Rectal smooth muscle tissue (tissue), 1 donor: ENCODE results near the gene TFF2.

Experiments
- H3K27ac ChIP-seq: one replicate; pipeline ENCODE4 v1.7.0; 2013; ENCODE audit warnings: low read depth, low read length, inconsistent platforms
- H3K27me3 ChIP-seq: one replicate; pipeline ENCODE4 v1.7.0; 2013; ENCODE audit warnings: low read length; ENCODE audit not compliant: control insufficient read depth, insufficient read depth
- H3K36me3 ChIP-seq: one replicate; pipeline ENCODE4 v1.7.0; 2013; ENCODE audit warnings: low read length; ENCODE audit not compliant: control insufficient read depth, insufficient read depth
- H3K4me1 ChIP-seq: one replicate; pipeline ENCODE4 v1.7.0; 2013; ENCODE audit warnings: low read length; ENCODE audit not compliant: control insufficient read depth, insufficient read depth
- H3K4me3 ChIP-seq: one replicate; pipeline ENCODE4 v1.7.0; 2013; ENCODE audit warnings: low read length
- H3K9ac ChIP-seq: one replicate; pipeline ENCODE4 v1.7.0; 2013; ENCODE audit warnings: low read length

The TFF2 gene

DNA sequence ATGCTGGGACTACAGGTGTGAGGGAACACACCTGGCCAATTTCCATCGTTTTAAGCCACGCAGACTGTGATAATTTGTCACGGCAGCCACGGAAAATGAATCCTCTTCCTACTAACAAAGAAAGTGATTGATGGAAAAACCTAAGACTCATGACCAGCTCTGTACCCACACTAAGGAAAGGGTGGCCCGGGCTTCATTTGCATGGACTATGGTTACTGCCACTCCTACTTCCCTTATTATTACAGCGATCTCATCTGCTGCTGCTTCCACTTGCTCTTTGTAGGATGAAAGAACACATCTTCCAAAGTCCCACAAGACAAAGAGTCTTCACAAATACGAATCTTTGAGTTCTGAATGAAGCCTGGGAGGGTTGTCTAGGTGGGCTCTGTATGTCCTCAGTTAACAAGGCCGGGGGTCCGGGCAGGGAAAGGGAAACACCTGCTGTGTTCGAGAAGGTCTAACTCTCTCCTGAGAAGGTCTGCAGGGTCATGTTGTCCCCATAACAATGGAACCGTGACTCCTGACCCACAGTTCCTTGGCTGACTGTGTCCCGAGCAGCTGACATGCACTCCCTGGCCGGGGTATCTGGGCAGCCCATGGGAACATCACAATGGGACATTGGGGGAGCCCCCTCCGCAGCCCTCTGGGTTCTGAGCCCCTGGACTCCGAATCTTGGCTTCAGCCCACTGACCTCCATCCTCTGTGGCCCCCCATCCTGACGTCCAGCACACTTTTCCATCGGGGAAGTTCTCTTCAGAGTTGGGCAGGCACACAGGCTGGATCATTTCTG, 28.8 kb upstream of the TFF2 start:
- Histone ChIP-seq H3K9ac (no peak overlapping the region), H3K27me3 (peaks cover 4% of the 10 kb centered on the region), H3K4me3 (no peak overlapping the region), H3K27ac (no peak overlapping the region), H3K36me3 (no peaks in the 10 kb centered on the region), H3K4me1 (no peaks in the 10 kb centered on the region)

DNA sequence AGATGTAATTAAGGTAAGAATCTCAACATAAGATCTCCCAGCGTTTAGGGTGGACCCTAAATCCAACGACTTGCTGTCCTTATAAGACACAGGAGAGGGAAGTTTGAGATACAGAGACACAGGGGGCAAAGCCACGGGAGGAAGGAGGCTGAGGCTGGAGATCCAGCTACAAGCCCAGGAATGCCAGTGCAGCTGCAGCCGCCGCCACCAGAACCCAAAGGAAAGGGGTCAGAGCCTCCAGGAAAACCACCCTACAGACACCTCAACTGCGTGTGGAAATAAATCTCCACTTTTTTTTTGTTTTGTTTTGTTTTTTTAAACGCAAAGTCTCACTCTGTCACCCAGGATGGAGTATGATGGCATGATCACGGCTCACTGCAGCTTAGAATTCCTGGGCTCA, 27.6 kb upstream of the TFF2 start:
- Histone ChIP-seq H3K36me3 (no peaks in the 10 kb centered on the region), H3K27me3 (peaks cover 4% of the 10 kb centered on the region), H3K9ac (no peak overlapping the region)

DNA sequence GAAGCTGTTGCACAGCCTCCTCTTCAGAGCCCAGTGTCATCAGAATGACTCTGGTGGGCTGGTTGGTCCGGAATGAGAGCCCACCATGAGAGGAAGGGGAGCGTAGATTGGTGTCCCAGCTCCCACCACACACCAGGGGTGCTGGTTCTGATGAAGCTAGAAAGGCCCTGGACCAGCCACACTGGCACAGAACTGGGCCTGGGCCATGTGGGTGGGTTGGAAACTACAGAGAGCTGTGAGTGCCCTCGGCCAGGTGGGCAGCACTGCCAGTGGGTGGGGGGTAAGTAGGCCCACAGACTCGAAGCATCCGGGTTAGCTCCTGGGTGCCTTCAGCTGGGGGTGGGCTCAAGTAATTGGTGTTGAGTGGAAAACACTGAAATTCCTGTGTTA, 27.2 kb upstream of the TFF2 start:
- Histone ChIP-seq H3K9ac (no peak overlapping the region), H3K36me3 (no peaks in the 10 kb centered on the region), H3K27me3 (peaks cover 4% of the 10 kb centered on the region), H3K27ac (no peak overlapping the region), H3K4me1 (no peaks in the 10 kb centered on the region), H3K4me3 (no peak overlapping the region)

More for the DNA sequence above, 27.6 kb upstream of the TFF2 start:
- Histone ChIP-seq H3K27ac (no peak overlapping the region), H3K4me3 (no peak overlapping the region), H3K4me1 (no peaks in the 10 kb centered on the region)

DNA sequence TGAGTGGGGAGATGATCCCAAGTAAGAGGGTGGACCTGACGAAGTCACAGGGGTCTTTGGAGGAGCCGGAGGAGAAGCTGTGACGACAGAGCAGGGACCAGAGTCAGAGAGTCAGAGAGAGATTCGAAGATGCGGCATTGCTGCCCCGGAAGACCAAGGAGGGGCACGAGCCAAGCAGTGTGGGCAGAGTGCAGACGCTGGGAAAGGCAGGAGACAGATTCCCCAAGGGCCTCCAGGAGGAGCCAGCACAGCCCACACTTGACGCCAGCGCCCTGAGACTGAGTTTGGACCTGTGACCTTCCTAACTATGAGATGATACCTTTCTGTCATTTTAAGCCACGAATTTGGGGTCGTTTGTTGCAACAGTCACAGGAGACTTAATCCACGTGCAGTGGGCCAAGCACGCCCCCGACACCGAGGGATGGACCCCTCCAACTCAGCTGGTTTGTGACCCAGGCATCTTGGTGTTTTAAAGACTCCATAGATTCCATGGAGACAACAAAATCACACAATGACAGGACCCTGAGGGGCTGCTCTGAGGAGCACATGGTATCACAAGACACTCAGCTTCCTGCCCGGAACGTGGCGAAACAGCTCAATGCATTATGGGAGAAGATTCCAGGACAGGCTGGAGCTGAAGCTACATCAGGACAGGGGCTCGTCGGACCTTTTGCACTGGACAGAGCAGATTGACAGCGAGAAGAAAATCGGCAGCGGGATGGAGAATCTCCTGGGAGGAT, 26.6 kb upstream of the TFF2 start:
- H3K4me3 ChIP-seq, result no peak overlapping the region
- no peak overlapping the region for H3K27ac ChIP-seq
- no peaks in the 10 kb centered on the region for H3K4me1 ChIP-seq
- H3K9ac ChIP-seq, result no peak overlapping the region
- H3K36me3 ChIP-seq, result no peaks in the 10 kb centered on the region
- peaks cover 4% of the 10 kb centered on the region for H3K27me3 ChIP-seq

DNA sequence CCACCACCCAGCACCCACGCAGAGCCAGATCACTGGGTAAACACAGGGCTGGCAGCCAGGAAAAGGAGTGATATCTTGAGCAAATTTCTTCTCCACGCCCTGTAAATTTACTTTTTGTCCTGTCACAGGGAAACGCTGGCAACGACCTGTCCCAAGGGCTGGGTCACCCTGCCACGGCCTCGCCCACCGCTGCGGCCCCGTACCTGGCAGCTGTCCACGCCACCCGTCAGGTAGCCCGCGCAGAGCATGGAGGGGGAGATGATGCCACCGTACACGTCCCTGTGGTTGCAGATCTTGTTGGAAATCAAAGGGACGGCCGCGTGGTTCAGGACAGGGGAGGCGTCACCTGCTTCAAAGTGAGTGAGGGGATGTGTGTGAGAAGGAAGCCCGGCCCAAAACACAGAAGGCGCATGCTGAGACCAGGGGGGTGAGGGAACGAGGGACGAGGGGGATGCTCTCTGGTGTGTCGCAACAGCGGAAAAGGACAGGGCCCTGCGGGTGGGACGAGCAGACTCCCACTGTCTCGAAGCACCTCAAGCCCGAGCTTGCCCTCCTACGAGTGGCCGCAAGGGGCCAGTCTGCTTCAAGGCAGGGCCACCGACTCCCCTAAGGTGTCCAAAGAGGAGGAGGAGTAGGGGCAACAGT, 25.7 kb upstream of the TFF2 start:
- H3K36me3 ChIP-seq, result no peaks in the 10 kb centered on the region
- H3K9ac ChIP-seq, result no peak overlapping the region
- H3K27me3 ChIP-seq, result peaks cover 4% of the 10 kb centered on the region
- no peak overlapping the region for H3K4me3 ChIP-seq
- H3K27ac ChIP-seq, result no peak overlapping the region
- H3K4me1 ChIP-seq, result no peaks in the 10 kb centered on the region

DNA sequence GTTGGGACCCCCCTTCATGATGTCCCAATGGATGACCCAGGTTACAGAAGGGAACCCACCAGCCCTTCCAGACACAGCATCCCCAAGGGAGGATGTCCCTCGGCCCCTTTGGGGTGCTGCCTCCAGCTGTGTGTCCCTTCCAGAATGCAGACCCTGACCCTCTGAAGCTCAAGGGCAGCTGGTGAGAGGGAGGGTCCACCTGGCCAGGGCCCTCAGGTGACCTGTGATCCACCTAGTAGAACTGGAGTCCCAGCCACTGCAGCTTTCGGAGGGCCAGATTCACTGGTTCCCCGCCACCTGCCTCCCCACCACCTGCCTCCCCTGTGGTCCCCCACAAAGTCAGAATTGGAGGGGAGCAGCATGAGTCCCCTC, 25.2 kb upstream of the TFF2 start:
- no peaks in the 10 kb centered on the region for H3K36me3 ChIP-seq
- no peak overlapping the region for H3K27ac ChIP-seq
- H3K4me1 ChIP-seq, result no peaks in the 10 kb centered on the region
- H3K4me3 ChIP-seq, result no peak overlapping the region
- no peak overlapping the region for H3K9ac ChIP-seq
- peaks cover 4% of the 10 kb centered on the region for H3K27me3 ChIP-seq

DNA sequence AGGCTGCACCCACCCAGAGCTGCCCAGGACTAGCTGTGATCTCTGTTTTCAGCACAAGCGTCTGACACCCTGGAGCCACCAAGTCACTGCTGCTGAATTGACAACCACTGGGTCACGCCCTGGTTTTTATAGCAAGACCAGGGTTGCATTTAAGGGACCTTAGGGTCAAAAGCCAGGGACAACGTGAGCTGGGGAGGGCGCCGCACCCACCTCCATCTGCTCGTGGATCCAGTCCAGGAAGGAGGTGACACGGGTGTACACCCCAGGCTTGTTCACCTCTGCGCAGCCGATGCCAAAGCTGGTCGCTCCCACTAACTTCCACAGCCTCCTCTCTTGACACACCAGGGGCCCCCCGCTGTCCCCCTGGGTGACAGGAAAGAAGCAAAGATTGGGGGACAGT, 24.7 kb upstream of the TFF2 start:
- H3K27ac ChIP-seq, result no peak overlapping the region
- H3K4me3 ChIP-seq, result no peak overlapping the region
- H3K9ac ChIP-seq, result no peak overlapping the region
- no peaks in the 10 kb centered on the region for H3K4me1 ChIP-seq
- no peaks in the 10 kb centered on the region for H3K36me3 ChIP-seq
- H3K27me3 ChIP-seq, result peaks cover 4% of the 10 kb centered on the region

DNA sequence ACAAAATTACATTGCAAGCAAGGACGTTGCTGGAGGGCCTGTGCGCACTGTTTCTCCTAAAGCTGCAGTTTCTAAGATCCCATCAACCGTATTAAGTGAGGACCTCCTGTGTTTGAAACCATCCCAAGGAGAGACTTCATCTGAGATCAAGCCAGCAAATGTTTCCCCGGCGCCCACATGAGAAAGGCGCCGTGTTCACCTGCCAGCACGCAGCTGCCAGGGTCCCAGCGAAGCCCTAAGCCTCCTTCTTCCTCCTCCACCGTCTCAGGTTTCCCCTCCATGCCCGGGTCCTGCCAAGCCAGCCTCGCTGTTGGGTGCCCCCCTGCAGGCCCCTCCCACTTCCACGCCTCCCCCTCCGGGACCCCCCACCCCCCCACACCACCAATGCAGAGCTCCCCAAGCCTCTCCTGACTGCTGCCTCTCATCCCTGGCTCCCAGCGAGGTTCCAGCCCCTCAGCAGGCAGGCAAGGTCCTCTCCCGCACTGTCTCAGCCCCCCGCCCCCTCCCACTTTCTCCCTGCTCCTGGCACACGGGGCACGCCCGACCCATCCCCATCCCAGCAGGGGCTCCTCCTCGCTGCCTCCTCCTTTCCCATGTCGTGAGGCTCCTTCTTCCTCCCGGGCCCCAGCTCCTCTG, 24.2 kb upstream of the TFF2 start:
- Histone ChIP-seq H3K4me1 (no peaks in the 10 kb centered on the region), H3K36me3 (no peaks in the 10 kb centered on the region), H3K4me3 (no peak overlapping the region), H3K9ac (no peak overlapping the region), H3K27ac (no peak overlapping the region), H3K27me3 (peaks cover 4% of the 10 kb centered on the region)

DNA sequence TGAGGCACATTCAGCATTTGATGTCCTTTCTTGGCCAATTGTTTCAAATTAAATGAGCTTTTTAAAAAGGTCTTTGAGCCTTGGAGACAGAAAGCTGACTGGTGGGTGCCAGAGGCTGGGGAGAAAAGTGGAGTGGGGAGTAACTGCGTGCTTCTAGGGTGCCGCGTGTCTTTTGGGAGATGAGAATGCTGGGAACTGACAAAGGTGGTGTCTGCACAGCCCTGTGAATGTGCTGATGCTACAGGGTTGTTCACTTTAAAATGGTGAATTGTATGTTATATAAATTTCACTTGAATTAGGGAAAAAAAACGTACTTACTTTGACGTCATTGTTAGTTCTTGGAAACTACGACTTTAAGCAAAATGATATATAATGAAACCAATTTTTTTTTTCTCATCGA, 23.7 kb upstream of the TFF2 start:
- H3K36me3 ChIP-seq, result no peaks in the 10 kb centered on the region
- H3K27ac ChIP-seq, result no peak overlapping the region
- H3K9ac ChIP-seq, result no peak overlapping the region
- H3K27me3 ChIP-seq, result peaks cover 4% of the 10 kb centered on the region
- H3K4me1 ChIP-seq, result no peaks in the 10 kb centered on the region
- no peak overlapping the region for H3K4me3 ChIP-seq

DNA sequence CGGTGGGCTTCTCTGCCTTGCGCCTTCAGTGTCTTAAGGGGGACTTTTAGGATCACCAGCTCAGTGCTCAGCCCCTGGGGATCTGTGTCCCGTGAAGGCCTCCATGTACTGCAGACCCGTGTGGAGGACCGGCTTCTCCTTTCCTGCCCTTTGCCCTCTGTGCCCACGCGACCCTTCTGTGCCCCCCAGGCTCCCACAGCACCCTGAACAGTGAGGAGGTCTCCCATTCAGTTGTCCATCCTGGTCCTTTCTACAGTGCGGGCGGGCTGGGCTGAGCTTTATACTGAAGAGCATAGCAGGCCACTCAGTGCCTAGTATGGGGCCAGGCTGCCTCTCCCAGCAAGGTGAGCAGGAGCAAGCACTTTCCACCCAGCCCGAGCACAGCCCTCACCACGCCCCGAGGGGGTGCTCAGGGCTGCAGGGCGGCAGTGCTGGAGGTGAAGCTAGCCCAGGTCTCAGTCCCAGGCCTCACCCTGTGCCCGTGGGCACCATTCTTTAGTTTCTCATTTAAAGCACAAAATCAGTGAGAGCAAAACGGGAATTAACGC, 23.2 kb upstream of the TFF2 start:
- Histone ChIP-seq H3K27ac (no peak overlapping the region), H3K9ac (no peak overlapping the region), H3K36me3 (no peaks in the 10 kb centered on the region), H3K27me3 (peaks cover 4% of the 10 kb centered on the region), H3K4me1 (no peaks in the 10 kb centered on the region), H3K4me3 (no peak overlapping the region)

DNA sequence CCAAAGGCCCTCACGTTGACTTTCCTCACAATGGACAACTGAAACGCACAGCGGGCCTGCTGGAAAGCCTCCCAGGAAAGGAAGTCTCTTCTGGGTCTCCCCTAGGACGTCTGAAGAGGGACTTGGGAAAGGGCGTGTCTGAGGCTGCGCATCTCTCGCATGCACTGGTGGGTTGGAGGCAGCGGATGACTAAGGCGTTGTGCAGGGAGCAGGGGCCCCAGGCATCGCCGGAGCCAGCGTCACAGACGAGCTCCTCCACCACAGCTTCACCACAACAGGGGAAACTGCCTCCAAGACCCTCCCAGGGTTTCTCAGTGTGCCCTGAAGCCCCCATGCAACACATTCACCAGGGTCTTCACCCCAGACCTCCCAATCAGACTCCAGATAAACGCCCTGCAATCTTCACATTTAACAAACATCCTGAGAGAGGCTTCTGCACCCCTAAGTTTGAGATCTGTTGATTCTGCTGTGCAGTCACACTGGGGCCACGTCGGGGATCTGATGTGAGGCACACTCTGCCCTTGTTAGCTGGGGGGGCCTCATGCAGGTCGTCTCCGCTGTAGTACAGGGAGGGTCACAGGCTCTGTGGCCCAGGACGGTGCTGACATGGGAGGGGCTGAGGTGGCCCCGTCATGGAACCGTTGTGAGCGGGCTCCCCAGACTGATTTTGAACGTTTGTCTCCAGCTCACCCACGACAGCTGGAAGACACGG, 22.6 kb upstream of the TFF2 start:
- Histone ChIP-seq H3K36me3 (no peaks in the 10 kb centered on the region), H3K4me1 (no peaks in the 10 kb centered on the region), H3K27me3 (peaks cover 4% of the 10 kb centered on the region), H3K4me3 (no peak overlapping the region), H3K9ac (no peak overlapping the region), H3K27ac (no peak overlapping the region)
